ENCODE data around the gene RNU5B-1. TPM values are rescaled to one million over a fixed set of nuclear protein-coding genes. Genes with fewer than 3 reads are reported as not detected.

The RNU5B-1 gene
- total RNA-seq, 2 donors from 2014 or later: 26.1 TPM; not detected in 1

DNA sequence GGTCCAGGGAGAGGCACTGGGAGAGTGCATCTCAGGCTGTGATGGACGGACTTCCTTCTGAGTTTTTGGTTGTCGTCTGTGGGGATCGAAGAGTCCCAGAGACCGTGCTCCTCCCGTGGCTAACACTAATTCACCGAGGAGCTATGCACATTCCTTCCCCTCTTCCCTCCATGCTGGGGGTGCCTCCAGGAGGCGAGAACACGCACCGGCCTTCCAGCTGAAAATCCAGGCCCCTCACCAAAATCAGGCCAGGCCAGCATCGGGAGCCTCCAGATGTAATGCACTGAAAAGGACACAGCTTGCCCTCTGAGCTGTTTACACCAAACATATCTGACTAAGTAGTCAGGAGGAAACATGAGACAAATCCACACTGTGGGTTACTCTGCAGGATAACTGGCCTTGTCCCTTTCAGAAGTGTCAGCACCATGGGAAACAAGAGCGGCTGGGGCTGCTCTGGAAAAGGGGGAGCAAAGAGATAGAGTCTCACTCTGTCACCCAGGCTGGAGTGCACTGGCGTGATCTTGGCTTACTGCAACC is 5.5 kb downstream of the RNU5B-1 start:
- TF ChIP-seq, protein P1, sequence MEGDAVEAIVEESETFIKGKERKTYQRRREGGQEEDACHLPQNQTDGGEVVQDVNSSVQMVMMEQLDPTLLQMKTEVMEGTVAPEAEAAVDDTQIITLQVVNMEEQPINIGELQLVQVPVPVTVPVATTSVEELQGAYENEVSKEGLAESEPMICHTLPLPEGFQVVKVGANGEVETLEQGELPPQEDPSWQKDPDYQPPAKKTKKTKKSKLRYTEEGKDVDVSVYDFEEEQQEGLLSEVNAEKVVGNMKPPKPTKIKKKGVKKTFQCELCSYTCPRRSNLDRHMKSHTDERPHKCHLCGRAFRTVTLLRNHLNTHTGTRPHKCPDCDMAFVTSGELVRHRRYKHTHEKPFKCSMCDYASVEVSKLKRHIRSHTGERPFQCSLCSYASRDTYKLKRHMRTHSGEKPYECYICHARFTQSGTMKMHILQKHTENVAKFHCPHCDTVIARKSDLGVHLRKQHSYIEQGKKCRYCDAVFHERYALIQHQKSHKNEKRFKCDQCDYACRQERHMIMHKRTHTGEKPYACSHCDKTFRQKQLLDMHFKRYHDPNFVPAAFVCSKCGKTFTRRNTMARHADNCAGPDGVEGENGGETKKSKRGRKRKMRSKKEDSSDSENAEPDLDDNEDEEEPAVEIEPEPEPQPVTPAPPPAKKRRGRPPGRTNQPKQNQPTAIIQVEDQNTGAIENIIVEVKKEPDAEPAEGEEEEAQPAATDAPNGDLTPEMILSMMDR (IDR thresholded peaks at IDR 0.05): no peak
- Histone ChIP-seq H3K9me3 (no peaks in the 10 kb centered on the region), H3K36me3 (no peaks in the 10 kb centered on the region), H3K4me1 (no peaks in the 10 kb centered on the region), H3K9ac (ENCODE audit: low read depth in 2 of 2, low read length in 2 of 2) (no peak overlapping the region), H3K4me3 (no peak overlapping the region), H3K27ac (no peak overlapping the region), H3K27me3 (no peaks in the 10 kb centered on the region)
- intact Hi-C loops (cut with DNase I): no loop called here
- no peak for DNase-seq

DNA sequence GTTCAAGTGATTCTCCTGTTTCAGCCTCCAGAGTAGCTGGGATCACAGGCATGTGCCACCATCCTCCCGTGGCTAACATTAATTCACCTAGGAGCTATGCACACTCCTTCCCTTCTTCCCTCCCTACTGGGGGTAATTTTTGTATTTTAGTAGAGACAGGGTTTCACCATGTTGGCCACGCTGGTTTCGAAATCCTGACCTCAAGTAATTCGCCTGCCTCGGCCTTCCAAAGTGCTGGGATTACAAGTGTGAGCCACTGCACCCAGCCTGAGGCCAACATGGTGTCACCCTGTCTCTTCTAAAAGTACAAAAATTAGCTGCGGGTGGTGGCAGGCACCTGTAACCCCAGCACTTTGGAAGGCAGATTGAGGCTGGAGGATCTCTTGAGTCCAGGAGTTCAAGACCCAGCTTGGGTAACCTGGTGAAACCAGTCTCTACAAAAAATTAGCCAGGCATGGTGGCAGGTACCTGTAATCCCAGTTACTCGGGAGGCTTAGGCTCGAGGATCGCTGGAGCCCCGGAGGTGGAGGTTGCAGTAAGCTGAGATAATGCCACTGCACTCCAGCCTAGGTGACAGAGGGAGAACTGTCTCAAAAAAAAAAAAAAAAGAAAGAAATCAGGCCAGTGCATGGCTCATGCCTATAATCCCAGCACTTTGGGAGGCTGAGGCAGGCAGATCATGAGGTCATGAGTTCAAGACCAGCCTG is 6.1 kb downstream of the RNU5B-1 start:
- no peaks in the 10 kb centered on the region for H3K4me1 ChIP-seq
- no peak overlapping the region for H3K9ac ChIP-seq (ENCODE audit: low read depth in 2 of 2, low read length in 2 of 2)
- DNase-seq: no peak
- H3K27me3 ChIP-seq: no peaks in the 10 kb centered on the region
- TF ChIP-seq, protein P1 (IDR thresholded peaks at IDR 0.05): no peak
- H3K4me3 ChIP-seq: no peak overlapping the region
- H3K27ac ChIP-seq: no peak overlapping the region
- no peaks in the 10 kb centered on the region for H3K36me3 ChIP-seq
- no peaks in the 10 kb centered on the region for H3K9me3 ChIP-seq
- intact Hi-C loops (cut with DNase I): no loop called here

DNA sequence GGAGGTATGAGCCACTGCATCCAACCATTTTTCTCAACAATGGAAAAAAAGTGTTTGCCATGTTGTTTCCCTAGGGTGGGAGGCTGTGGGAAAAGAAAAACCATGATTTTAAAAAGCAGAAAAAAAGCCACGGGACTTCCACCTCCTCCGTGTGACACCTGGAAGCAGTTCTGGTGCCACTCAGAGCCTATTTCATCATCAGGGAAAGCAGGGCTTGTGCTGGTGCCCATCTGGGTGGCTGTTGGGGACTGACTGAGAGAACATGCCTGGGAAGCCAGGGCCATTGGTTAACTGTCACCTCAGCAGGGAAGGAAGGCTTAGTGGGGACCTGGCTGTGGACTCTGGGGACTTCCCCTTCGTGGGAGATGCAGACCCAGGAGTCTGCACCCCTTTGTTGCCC is 7.3 kb downstream of the RNU5B-1 start:
- intact Hi-C loops (cut with DNase I): no loop called here
- Histone ChIP-seq H3K4me3 (no peak overlapping the region), H3K4me1 (no peaks in the 10 kb centered on the region), H3K9ac (ENCODE audit: low read depth in 2 of 2, low read length in 2 of 2) (no peak overlapping the region), H3K9me3 (no peaks in the 10 kb centered on the region), H3K27ac (no peak overlapping the region), H3K27me3 (no peaks in the 10 kb centered on the region), H3K36me3 (no peaks in the 10 kb centered on the region)
- TF ChIP-seq, protein P1 (IDR thresholded peaks at IDR 0.05): no peak
- DNase-seq: no peak

DNA sequence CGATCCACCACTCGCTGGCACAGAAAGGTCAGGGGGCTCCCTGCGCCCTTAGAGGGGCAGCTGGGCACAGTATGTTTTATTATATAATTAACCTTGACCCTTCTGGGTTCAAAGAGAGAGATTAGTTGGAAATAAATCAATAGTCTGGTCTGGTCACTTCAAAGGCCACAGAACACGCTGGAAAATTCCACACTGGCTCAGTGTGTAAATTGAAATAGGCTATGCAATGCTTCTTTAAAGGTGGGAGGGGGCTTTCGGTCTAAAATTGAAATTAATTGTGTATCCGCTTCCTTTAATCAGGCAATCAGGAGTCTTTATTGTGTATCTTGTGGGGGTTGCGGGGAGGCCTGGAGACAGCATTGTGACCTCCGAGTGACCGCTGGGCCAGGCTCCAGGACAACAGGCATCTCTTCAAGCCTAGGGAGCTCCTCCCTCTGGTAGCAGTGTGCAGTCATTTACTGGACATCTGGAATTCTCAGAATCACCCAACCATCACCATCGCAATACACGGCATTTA is 8.0 kb downstream of the RNU5B-1 start:
- DNase-seq: no peak

DNA sequence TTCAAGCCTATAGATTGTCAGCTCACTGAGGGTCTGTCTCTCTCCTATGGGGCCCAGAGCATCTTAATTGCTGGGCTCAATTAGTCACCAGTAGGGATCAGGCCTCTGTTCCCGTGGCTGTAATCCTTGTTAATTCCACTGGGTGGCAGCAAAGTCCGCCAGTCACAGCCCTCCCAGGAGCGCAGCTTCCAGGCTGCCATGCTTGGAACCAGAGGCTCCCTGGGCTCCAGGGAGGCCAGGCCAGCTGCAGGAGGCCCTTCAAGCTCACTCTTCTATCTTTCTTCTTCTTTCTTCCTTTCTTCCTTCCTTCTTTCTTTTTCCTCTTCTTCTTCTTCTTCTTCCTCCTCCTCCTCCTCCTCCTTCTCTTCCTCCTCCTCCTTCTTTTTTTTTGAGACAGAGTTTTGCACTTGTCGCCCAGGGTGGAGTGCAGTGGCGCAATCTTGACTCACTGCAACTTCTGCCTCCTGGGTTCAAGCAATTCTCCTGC is 14.4 kb downstream of the RNU5B-1 start:
- intact Hi-C loops (cut with DNase I): loop anchor here (1.0 kb wide), 1 partner anchor 66 kb away; no protein-coding TSS in a partner anchor
- H3K9me3 ChIP-seq: no peaks in the 10 kb centered on the region
- peak; percentile 81 for DNase-seq

More for the DNA sequence above, 8.0 kb downstream of the RNU5B-1 start:
- Histone ChIP-seq H3K4me1 (no peaks in the 10 kb centered on the region), H3K27ac (no peak overlapping the region), H3K9me3 (no peaks in the 10 kb centered on the region), H3K36me3 (no peaks in the 10 kb centered on the region), H3K27me3 (no peaks in the 10 kb centered on the region), H3K4me3 (no peak overlapping the region), H3K9ac (ENCODE audit: low read depth in 2 of 2, low read length in 2 of 2) (no peak overlapping the region)
- TF ChIP-seq, protein P1 (IDR thresholded peaks at IDR 0.05): no peak
- intact Hi-C loops (cut with DNase I): no loop called here

More for the DNA sequence above, 14.4 kb downstream of the RNU5B-1 start:
- TF ChIP-seq, protein P1 (IDR thresholded peaks at IDR 0.05): peak; percentile 90
- H3K9ac ChIP-seq (ENCODE audit: low read depth in 2 of 2, low read length in 2 of 2): no peak overlapping the region
- no peaks in the 10 kb centered on the region for H3K27me3 ChIP-seq
- no peaks in the 10 kb centered on the region for H3K4me1 ChIP-seq
- H3K27ac ChIP-seq: no peak overlapping the region
- no peaks in the 10 kb centered on the region for H3K36me3 ChIP-seq
- H3K4me3 ChIP-seq: no peak overlapping the region
